Activated naive CD8-positive, alpha-beta T cell treated with anti-CD3 and anti-CD28 coated beads, Interleukin-2, amount 50 U/mL, for 24 hours (primary cell): Measurements from ENCODE around the gene OPCML.

Experiments
- ATAC-seq: fragments of 150-1000 bp; cut with Tn5 transposase; one replicate; pipeline ENCODE4 v1.10.0; 2021
- DNase-seq: peaks from one replicate; pipeline ENCODE4 v3.0.0; 2021
- H3K27ac Mint-ChIP-seq: one replicate; pipeline ENCODE4 v1.8.0; 2021; ENCODE audit warnings: mild to moderate bottlenecking, mixed read lengths
- H3K27me3 Mint-ChIP-seq: one replicate; pipeline ENCODE4 v1.8.0; 2021; ENCODE audit warnings: mixed read lengths
- H3K36me3 Mint-ChIP-seq: one replicate; pipeline ENCODE4 v1.8.0; 2021; ENCODE audit warnings: low read depth, mixed read lengths
- H3K4me1 Mint-ChIP-seq: one replicate; pipeline ENCODE4 v1.8.0; 2021; ENCODE audit warnings: mixed read lengths
- H3K4me3 Mint-ChIP-seq: one replicate; pipeline ENCODE4 v1.8.0; 2021; ENCODE audit warnings: mild to moderate bottlenecking, moderate library complexity, mixed read lengths
- H3K9me3 Mint-ChIP-seq: one replicate; pipeline ENCODE4 v1.8.0; 2021; ENCODE audit warnings: mixed read lengths

OPCML gene

GRCh38 chr11:132670921-132671675, 861.2 kb downstream of the OPCML start:
- Mint-ChIP-seq H3K36me3 (no peaks in the 10 kb centered on the region), H3K9me3 (no peaks in the 10 kb centered on the region), H3K4me3 (no peak overlapping the region), H3K27ac (no peak overlapping the region), H3K27me3 (no peaks in the 10 kb centered on the region), H3K4me1 (no peaks in the 10 kb centered on the region)
- ATAC-seq (no peak), DNase-seq (no peak)

- DNase-seq, result no peak
- H3K9me3 Mint-ChIP-seq, result peaks cover under 1% of the 10 kb centered on the region
- H3K4me1 Mint-ChIP-seq, result no peaks in the 10 kb centered on the region
- no peak for ATAC-seq
- no peaks in the 10 kb centered on the region for H3K36me3 Mint-ChIP-seq
- no peak overlapping the region for H3K27ac Mint-ChIP-seq
- no peaks in the 10 kb centered on the region for H3K27me3 Mint-ChIP-seq
- no peak overlapping the region for H3K4me3 Mint-ChIP-seq
These were observed 862.4 kb downstream of the OPCML start for GRCh38 chr11:132669949-132670348.

- no peak for DNase-seq
- H3K27me3 Mint-ChIP-seq, result no peaks in the 10 kb centered on the region
- no peak overlapping the region for H3K4me3 Mint-ChIP-seq
- no peaks in the 10 kb centered on the region for H3K4me1 Mint-ChIP-seq
- no peak for ATAC-seq
- H3K27ac Mint-ChIP-seq, result no peak overlapping the region
- H3K9me3 Mint-ChIP-seq, result peaks cover 4% of the 10 kb centered on the region
- H3K36me3 Mint-ChIP-seq, result no peaks in the 10 kb centered on the region
These were observed 867.1 kb downstream of the OPCML start for GRCh38 chr11:132665205-132665604.

GRCh38 chr11:132658696-132659095, 873.6 kb downstream of the OPCML start:
- Mint-ChIP-seq H3K9me3 (no peaks in the 10 kb centered on the region), H3K27me3 (no peaks in the 10 kb centered on the region), H3K36me3 (no peaks in the 10 kb centered on the region), H3K27ac (no peak overlapping the region), H3K4me1 (no peaks in the 10 kb centered on the region), H3K4me3 (no peak overlapping the region)
- DNase-seq (no peak), ATAC-seq (no peak)

- Mint-ChIP-seq H3K27ac (no peak overlapping the region), H3K36me3 (no peaks in the 10 kb centered on the region), H3K4me3 (no peak overlapping the region), H3K27me3 (no peaks in the 10 kb centered on the region), H3K4me1 (no peaks in the 10 kb centered on the region), H3K9me3 (no peaks in the 10 kb centered on the region)
- ATAC-seq (no peak), DNase-seq (no peak)
These were observed 874.3 kb downstream of the OPCML start for GRCh38 chr11:132658004-132658403.

GRCh38 chr11:132655187-132655855, 877.0 kb downstream of the OPCML start:
- DNase-seq, result no peak
- H3K4me3 Mint-ChIP-seq, result no peak overlapping the region
- ATAC-seq, result no peak
- no peaks in the 10 kb centered on the region for H3K9me3 Mint-ChIP-seq
- H3K36me3 Mint-ChIP-seq, result no peaks in the 10 kb centered on the region
- no peaks in the 10 kb centered on the region for H3K27me3 Mint-ChIP-seq
- H3K4me1 Mint-ChIP-seq, result no peaks in the 10 kb centered on the region
- H3K27ac Mint-ChIP-seq, result no peak overlapping the region

GRCh38 chr11:132653237-132653636, 879.1 kb downstream of the OPCML start:
- no peak overlapping the region for H3K27ac Mint-ChIP-seq
- no peak overlapping the region for H3K4me3 Mint-ChIP-seq

GRCh38 chr11:132650969-132651720, 881.2 kb downstream of the OPCML start:
- no peak for ATAC-seq

More at GRCh38 chr11:132653237-132653636, 879.1 kb downstream of the OPCML start:
- Mint-ChIP-seq H3K36me3 (no peaks in the 10 kb centered on the region), H3K9me3 (no peaks in the 10 kb centered on the region), H3K4me1 (no peaks in the 10 kb centered on the region), H3K27me3 (no peaks in the 10 kb centered on the region)
- ATAC-seq (no peak), DNase-seq (no peak)

GRCh38 chr11:132649277-132649676, 883.0 kb downstream of the OPCML start:
- Mint-ChIP-seq H3K4me3 (no peak overlapping the region), H3K9me3 (no peaks in the 10 kb centered on the region), H3K4me1 (no peaks in the 10 kb centered on the region), H3K36me3 (no peaks in the 10 kb centered on the region), H3K27me3 (no peaks in the 10 kb centered on the region), H3K27ac (no peak overlapping the region)
- DNase-seq (no peak), ATAC-seq (no peak)

More at GRCh38 chr11:132650969-132651720, 881.2 kb downstream of the OPCML start:
- no peak for DNase-seq
- Mint-ChIP-seq H3K36me3 (no peaks in the 10 kb centered on the region), H3K27ac (no peak overlapping the region), H3K9me3 (no peaks in the 10 kb centered on the region), H3K4me1 (no peaks in the 10 kb centered on the region), H3K4me3 (no peak overlapping the region), H3K27me3 (no peaks in the 10 kb centered on the region)

- no peak for ATAC-seq
- H3K27me3 Mint-ChIP-seq, result no peaks in the 10 kb centered on the region
These were observed 883.5 kb downstream of the OPCML start for GRCh38 chr11:132648851-132649250.

GRCh38 chr11:132646890-132647289, 885.4 kb downstream of the OPCML start:
- H3K4me3 Mint-ChIP-seq, result no peak overlapping the region
- DNase-seq (no peak), ATAC-seq (no peak)
- H3K4me1 Mint-ChIP-seq, result no peaks in the 10 kb centered on the region
- peaks cover 2% of the 10 kb centered on the region for H3K27me3 Mint-ChIP-seq
- H3K27ac Mint-ChIP-seq, result no peak overlapping the region
- H3K9me3 Mint-ChIP-seq, result no peaks in the 10 kb centered on the region
- H3K36me3 Mint-ChIP-seq, result no peaks in the 10 kb centered on the region

More at GRCh38 chr11:132648851-132649250, 883.5 kb downstream of the OPCML start:
- Mint-ChIP-seq H3K9me3 (no peaks in the 10 kb centered on the region), H3K4me3 (no peak overlapping the region), H3K36me3 (no peaks in the 10 kb centered on the region), H3K27ac (no peak overlapping the region), H3K4me1 (no peaks in the 10 kb centered on the region)
- no peak for DNase-seq

- Mint-ChIP-seq H3K27ac (no peak overlapping the region), H3K4me1 (no peaks in the 10 kb centered on the region), H3K27me3 (peaks cover 2% of the 10 kb centered on the region), H3K4me3 (no peak overlapping the region), H3K36me3 (no peaks in the 10 kb centered on the region), H3K9me3 (no peaks in the 10 kb centered on the region)
- DNase-seq (no peak), ATAC-seq (no peak)
These were observed 887.6 kb downstream of the OPCML start for GRCh38 chr11:132644520-132645239.

GRCh38 chr11:132643239-132643638, 889.1 kb downstream of the OPCML start:
- Mint-ChIP-seq H3K4me1 (no peaks in the 10 kb centered on the region), H3K4me3 (no peak overlapping the region), H3K27ac (no peak overlapping the region), H3K36me3 (no peaks in the 10 kb centered on the region), H3K9me3 (no peaks in the 10 kb centered on the region), H3K27me3 (peaks cover 2% of the 10 kb centered on the region)
- no peak for DNase-seq
- no peak for ATAC-seq

- peaks cover 2% of the 10 kb centered on the region for H3K27me3 Mint-ChIP-seq
- DNase-seq (no peak), ATAC-seq (peak; percentile 15)
- H3K36me3 Mint-ChIP-seq, result no peaks in the 10 kb centered on the region
- H3K4me1 Mint-ChIP-seq, result no peaks in the 10 kb centered on the region
- no peaks in the 10 kb centered on the region for H3K9me3 Mint-ChIP-seq
- no peak overlapping the region for H3K4me3 Mint-ChIP-seq
- no peak overlapping the region for H3K27ac Mint-ChIP-seq
These were observed 891.3 kb downstream of the OPCML start for GRCh38 chr11:132640952-132641351.
